IMR-90 (cell line): ENCODE data around the gene TPO.

ENCODE experiments used
- BHLHE40 ChIP-seq: fragments of 150-350 bp; IDR thresholded peaks from 2 replicates; pipeline ENCODE4 v1.6.1; 2016; ENCODE audit warnings: mild to moderate bottlenecking, low read depth, low read length
- CEBPB ChIP-seq: IDR thresholded peaks from 2 replicates; pipeline ENCODE4 v1.6.1; 2012; ENCODE audit warnings: low read depth, low read length, improper control_type of control experiment
- CHD1 ChIP-seq: IDR thresholded peaks from 2 replicates; pipeline ENCODE4 v1.6.1; 2012; ENCODE audit warnings: low read depth, low read length, improper control_type of control experiment
- FOS ChIP-seq: fragments of 150-350 bp; IDR thresholded peaks from 2 replicates; pipeline ENCODE4 v1.6.1; 2016; ENCODE audit warnings: low read depth, low read length
- MAZ ChIP-seq: IDR thresholded peaks from 2 replicates; pipeline ENCODE4 v1.6.1; 2012; ENCODE audit warnings: low read depth, mild to moderate bottlenecking, low read length, improper control_type of control experiment, moderate library complexity, borderline replicate concordance
- NFE2L2 ChIP-seq: fragments of 150-350 bp; IDR thresholded peaks from 2 replicates; pipeline ENCODE4 v1.6.1; 2016; ENCODE audit warnings: low read depth, mild to moderate bottlenecking, low read length
- POLR2A ChIP-seq: IDR thresholded peaks from 2 replicates; pipeline ENCODE4 v1.6.1; 2012; ENCODE audit warnings: mild to moderate bottlenecking, low read depth, low read length
- RAD21 ChIP-seq: IDR thresholded peaks from 2 replicates; pipeline ENCODE4 v1.6.1; 2012; ENCODE audit warnings: low read length, improper control_type of control experiment
- RFX5 ChIP-seq: IDR thresholded peaks from 2 replicates; pipeline ENCODE4 v1.8.0; 2012; ENCODE audit warnings: low read depth, mild to moderate bottlenecking, low read length, moderate library complexity
- SMC3 ChIP-seq: fragments of 150-350 bp; IDR thresholded peaks from 2 replicates; pipeline ENCODE4 v1.6.1; 2016; ENCODE audit warnings: low read depth, mild to moderate bottlenecking, antibody characterized with exemption, low read length, moderate library complexity
- TF ChIP-seq, protein P1 (sequence below): conservative IDR thresholded peaks from 2 replicates; pipeline ENCODE4 v1.5.1; 2012; ENCODE audit warnings: mild to moderate bottlenecking, low read depth, low read length, improper control_type of control experiment
- TF ChIP-seq, protein P2 (sequence below): fragments of 150-350 bp; IDR thresholded peaks from 2 replicates; pipeline ENCODE4 v1.6.1; 2017; ENCODE audit warnings: mild to moderate bottlenecking, antibody characterized with exemption, low read length, low read depth

DNA sequence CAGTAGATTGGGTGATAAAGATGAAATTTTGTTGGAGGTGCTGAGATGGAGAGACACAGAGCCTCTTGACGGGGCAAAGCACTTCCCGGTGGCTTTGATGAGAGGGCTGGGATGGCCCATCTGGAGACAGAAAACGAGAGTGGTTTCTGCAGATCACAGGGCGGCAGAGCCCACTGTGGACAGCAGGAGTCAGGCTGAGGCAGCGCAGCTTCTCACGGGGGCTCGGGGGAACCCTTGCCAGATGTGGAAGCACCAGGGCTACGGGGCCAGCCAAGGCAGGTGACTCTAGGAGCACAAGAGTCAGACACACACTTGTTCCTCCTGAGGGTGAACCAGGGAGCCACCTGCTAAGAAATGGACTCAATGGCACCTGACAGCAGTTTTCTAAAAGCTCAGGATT lies 78.5 kb downstream of the TPO start:
- TF ChIP-seq, protein P1, sequence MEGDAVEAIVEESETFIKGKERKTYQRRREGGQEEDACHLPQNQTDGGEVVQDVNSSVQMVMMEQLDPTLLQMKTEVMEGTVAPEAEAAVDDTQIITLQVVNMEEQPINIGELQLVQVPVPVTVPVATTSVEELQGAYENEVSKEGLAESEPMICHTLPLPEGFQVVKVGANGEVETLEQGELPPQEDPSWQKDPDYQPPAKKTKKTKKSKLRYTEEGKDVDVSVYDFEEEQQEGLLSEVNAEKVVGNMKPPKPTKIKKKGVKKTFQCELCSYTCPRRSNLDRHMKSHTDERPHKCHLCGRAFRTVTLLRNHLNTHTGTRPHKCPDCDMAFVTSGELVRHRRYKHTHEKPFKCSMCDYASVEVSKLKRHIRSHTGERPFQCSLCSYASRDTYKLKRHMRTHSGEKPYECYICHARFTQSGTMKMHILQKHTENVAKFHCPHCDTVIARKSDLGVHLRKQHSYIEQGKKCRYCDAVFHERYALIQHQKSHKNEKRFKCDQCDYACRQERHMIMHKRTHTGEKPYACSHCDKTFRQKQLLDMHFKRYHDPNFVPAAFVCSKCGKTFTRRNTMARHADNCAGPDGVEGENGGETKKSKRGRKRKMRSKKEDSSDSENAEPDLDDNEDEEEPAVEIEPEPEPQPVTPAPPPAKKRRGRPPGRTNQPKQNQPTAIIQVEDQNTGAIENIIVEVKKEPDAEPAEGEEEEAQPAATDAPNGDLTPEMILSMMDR = no peak
- TF ChIP-seq POLR2A (no peak), RAD21 (no peak), BHLHE40 (no peak), SMC3 (no peak), NFE2L2 (no peak), RFX5 (no peak), MAZ (no peak), CHD1 (no peak), FOS (no peak), CEBPB (no peak)
- TF ChIP-seq, protein P2, sequence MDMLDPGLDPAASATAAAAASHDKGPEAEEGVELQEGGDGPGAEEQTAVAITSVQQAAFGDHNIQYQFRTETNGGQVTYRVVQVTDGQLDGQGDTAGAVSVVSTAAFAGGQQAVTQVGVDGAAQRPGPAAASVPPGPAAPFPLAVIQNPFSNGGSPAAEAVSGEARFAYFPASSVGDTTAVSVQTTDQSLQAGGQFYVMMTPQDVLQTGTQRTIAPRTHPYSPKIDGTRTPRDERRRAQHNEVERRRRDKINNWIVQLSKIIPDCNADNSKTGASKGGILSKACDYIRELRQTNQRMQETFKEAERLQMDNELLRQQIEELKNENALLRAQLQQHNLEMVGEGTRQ = no peak
